KBM-7 (cell line): Measurements from ENCODE around the gene GIMAP7.
"Not testable (repeated sequence)": the region's sequence is repeated elsewhere in the genome, so short reads cannot be mapped to it uniquely, and the experiment has no call there.

ENCODE experiments used
- DNase-seq: peaks from one replicate; pipeline ENCODE4 v3.0.0-alpha.2; 2015
- in situ Hi-C: fragments of 300-500 bp; cut with MboI; formaldehyde crosslinking; loops from 2 replicates; pipeline ENCODE4 v1.14.3; 2020; ENCODE audit warnings: low sequenced_read_pairs, low pct_unique_long_range_greater_than_20kb, mixed read lengths

Gene GIMAP7

GRCh38 chr7:150507947-150508602 is 6.6 kb upstream of the GIMAP7 start:
- in situ Hi-C loops, result no loop called here
- no peak for DNase-seq

DNA sequence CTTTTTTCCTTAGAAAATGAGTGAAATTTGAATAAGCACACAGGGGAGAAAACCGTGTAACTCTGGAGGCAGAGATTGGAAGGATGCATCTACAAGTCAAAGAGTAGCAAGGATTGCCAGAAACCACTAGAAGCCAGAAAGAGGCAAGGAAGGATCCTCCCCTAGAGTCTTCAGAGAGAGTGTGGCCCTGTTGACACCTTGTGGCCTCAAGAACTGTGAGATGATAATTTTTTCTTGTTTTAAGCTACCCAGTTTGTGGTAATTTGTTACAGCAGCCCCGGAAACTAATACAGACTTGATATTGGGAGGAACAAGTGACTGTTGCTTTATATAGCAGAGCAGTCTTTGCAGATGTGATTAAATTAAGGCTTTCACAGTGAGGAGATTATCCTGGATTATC is 3.6 kb upstream of the GIMAP7 start:
- no peak for DNase-seq
- in situ Hi-C loops, result no loop called here

DNA sequence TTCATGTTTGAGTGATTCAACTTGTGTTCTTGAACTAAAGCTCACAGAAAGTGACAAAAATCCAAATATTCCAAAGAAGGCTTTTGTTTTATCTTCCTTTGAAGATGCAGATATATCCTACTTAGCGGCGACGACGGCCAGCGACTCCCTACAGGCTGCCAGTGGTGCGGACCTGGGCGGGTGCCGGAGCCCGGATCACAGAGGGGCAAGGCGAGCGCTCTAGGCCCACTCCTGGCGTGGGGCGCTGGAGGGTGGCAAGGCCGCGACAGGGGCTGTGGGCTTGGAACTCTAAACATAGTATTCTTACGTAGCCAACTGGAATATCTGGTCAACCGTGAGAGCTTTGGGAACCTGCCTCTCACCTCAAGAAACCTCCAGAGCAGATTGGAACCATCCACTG is 914 bp upstream of the GIMAP7 start:
- DNase-seq, result no peak
- in situ Hi-C loops, result no loop called here

DNA sequence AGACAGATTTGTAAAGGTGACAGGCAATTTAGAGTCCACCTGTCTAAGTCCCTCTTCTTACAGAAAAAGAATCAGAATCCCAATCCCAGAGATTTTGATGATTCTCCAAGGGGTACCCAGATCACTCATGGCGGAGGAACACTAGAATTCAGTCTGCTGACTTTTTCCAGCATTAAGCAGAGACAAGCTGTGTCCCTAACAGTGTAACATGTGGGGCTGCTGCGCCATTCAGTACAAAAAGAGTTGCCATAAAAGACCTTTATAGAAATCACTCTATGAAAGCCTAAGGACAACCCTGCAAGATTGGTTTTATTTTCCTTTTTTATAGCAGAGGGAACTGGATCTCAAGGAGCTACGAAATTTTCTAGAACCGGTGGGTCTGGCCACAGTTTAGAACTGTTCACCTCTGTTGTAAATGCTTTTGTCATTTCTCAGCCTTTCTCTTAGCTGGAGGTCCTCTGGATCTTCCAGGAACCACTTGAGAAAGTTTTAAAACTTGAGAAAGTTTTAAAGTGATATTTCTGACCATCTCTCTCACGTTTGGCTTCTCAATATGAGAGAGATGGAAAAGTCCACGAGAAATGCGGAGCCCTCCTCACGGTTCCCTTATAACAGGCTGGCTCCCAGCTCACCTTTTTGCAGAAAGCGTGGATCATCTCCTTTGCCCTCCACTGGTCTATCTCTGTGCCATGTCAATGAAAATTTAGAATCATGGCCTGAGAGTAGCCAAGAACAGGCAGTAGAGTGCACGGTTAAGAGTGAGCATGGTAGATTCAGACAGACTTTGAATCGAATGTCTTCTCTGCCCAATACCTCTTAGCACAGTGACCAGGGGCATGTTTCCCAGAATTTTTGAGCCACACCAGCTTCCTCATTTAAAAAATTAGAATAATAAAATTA is 826 bp downstream of the GIMAP7 start:
- no peak for DNase-seq
- in situ Hi-C loops, result no loop called here

DNA sequence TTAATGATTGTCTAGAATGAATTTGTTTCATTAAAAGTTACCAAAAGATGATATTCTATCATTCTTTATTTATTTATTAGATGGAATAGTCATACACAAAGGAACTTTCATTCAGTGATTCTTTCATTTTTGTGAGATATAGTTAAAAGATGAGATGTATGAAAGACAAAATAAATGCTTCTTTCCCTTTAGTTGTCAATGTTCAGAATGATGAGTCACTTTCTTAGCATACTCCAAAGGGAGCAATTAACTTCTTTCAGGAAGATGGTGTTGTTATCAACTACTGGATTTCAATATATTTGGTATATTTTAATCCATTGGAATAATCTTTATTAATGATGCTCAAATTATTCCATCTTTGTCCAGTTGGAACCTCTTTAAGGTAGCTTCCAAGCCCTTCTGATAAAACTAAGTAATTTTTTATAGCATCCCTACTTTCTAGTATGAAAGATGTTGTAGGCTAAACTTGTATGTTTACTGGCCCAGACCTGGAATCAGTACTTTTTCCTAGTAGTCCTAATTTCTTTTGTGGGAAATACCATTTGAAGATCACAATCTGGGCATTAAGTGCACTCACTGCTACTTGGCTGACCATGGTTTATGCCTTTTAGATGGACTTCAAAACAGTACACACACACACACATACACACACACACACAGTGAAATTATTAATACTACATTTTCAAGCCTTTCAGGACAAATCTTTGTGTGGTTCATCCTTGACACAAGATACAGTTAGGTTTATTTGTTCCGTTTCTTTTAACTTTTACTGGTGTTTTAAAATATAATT is 2.5 kb downstream of the GIMAP7 start:
- in situ Hi-C loops, result no loop called here
- no peak for DNase-seq

- DNase-seq, result no peak
- in situ Hi-C loops, result no loop called here
Observed at GRCh38 chr7:150519310-150519709, 4.6 kb downstream of the GIMAP7 start.

DNA sequence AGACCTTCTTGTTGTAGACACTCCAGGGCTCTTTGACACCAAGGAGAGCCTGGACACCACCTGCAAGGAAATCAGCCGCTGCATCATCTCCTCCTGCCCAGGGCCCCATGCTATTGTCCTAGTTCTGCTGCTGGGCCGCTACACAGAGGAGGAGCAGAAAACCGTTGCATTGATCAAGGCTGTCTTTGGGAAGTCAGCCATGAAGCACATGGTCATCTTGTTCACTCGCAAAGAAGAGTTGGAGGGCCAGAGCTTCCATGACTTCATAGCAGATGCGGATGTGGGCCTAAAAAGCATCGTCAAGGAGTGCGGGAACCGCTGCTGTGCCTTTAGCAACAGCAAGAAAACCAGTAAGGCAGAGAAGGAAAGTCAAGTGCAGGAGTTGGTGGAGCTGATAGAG is 5.5 kb downstream of the GIMAP7 start:
- in situ Hi-C loops, result no loop called here
- DNase-seq, result no peak

GRCh38 chr7:150522931-150523330 is 8.3 kb downstream of the GIMAP7 start:
- in situ Hi-C loops, DNase-seq: not testable (repeated sequence)

DNA sequence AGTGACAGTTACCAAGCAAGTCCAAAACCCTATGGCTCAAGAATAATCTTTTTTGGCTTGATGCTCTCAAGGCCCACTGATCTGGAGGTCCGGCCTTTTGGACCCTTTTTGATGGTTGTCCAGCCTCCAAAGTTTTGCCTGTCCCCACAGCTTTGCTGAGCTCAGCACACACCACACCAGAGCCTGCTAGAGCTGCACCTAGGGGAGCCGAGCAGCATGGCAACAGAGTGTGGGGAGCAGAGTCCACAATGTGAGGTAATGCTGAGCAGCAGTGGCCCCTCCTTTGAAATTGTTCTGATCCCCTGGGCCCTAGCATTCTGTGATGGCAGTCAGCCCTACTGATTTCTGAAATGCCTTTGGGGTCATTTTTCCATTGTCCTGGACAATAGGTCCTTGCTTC is 9.3 kb downstream of the GIMAP7 start:
- DNase-seq, result no peak
- in situ Hi-C loops, result no loop called here

- in situ Hi-C loops, result no loop called here
- no peak for DNase-seq
Observed at GRCh38 chr7:150531704-150532103, 17.0 kb downstream of the GIMAP7 start.

- DNase-seq, result no peak
Observed at GRCh38 chr7:150538259-150538658, 23.6 kb downstream of the GIMAP7 start.

DNA sequence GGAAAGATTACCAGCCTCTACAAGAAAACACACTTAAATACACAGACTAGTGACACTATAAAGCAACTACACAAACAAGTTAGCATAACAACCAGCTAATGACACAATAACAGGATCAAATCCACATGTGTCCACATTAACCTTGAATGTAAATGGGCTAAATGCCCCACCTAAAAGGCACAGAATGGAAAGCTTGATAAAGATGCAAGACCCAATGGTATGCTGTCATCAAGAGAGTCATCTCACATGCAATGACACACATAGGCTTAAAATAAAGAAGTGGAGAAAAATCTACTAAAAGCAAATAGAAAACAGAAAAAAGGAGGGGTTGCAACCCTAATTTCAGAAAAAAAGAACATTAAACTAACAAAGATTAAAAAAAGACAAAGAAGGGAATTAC is 38.5 kb downstream of the GIMAP7 start:
- in situ Hi-C loops, result no loop called here
- no peak for DNase-seq

More at GRCh38 chr7:150538259-150538658, 23.6 kb downstream of the GIMAP7 start:
- in situ Hi-C loops, result no loop called here

DNA sequence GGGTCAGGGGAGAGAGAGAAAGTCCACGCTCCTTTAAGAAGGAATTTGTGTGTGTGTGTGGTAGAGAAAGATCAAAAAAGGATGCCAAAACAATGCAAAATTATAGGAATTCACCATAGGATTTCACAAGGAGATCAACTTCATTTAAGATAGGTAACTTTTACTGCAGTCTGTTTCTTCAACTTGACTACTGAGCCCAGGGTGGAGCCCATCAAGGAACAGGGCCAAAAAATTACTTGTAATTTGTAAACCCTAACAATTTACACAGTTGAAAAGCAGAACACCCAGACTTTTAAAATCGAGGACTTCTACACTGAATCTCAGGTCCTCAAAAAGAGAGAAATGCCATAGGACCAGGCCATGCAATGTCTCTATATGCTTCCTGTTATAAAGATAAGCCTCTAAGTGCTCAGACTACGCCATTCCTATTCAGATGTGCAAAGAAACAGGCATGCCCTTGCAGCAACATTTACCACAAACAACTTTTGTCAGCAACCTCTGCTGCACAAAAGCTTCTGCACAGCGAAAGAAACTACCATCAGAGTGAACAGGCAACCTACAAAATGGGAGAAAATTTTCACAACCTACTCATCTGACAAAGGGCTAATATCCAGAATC is 42.0 kb downstream of the GIMAP7 start:
- peak; percentile 72 for DNase-seq
- in situ Hi-C loops, result no loop called here

DNA sequence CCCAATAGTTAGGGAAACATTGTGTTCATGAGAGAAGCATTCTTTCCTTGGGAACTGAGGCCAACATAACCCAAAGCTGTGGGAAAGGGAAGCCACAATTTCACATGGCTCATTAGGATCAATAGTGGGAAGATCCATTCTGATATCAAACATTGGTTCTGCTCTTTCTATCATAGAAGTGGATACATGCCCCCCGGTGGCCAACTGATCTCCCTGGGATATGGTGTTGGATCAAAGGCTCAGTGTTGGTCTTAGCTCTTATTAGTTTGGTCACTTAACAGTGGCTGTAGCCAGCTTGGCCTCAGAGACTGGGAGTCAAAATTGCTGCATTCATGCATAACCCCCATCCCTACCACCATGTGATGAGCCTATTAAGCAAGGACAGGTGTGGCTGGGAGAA is 45.8 kb downstream of the GIMAP7 start:
- in situ Hi-C loops, result no loop called here
- DNase-seq, result no peak

DNA sequence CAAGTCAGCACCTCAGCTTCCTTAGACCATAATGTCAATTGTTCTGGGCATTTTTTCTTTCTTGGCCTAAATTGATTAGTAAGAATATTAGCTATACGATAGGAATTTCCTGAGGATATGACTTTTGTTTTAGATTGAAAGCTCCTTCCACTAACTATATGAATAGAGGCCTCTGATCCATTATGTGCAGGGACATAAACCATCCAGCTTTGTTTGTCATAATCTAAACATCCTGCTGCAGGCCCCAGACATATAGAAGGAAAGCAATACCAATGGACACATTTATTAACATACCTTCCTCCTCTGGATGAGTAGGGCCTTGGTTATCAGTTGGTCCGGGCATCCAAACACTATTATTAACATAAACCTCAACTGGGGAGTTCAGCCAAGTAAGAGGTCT is 48.2 kb downstream of the GIMAP7 start:
- DNase-seq, result no peak
- in situ Hi-C loops, result no loop called here

GRCh38 chr7:150564006-150564405 is 49.3 kb downstream of the GIMAP7 start:
- in situ Hi-C loops, result no loop called here
- DNase-seq, result no peak

DNA sequence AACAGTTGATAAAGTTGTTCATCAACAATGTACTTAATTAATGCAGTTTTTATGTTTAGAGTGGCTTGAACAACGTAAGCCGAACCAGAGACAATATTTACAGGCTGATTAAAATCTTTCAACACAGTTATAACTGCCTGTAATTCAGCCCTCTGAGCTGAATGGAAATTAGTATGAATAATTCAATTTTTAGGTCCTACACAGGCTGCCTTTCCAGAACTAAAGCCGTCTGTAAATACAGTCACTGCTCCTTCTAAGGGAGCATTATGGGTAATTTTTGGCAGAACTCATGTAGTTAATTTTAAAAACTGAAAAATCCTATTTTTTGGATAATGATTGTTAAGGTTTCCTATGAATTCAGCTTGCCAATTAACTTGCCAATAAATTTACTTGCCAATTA is 49.9 kb downstream of the GIMAP7 start:
- DNase-seq, result no peak
- in situ Hi-C loops, result no loop called here

DNA sequence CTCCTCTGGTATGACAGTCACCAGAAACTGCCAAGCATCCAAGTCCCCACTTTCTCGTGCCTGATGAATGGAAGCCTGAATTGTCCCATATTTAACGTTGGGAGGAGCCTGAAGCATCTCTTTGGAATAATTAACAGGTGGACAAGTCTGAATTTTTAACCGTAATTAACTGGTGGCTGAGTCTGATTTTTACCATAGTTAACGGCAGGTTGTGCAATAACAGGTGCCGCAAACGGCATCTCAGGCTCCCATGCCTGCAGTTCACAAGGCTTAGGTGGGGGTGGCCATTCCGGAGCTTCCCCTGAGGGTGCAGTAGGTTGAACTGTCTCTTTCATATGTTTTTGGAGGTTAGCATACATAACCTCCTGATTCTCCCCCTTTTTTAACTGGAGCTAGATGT is 50.6 kb downstream of the GIMAP7 start:
- no peak for DNase-seq
- in situ Hi-C loops, result no loop called here

- DNase-seq, result no peak
- in situ Hi-C loops, result no loop called here
Observed at GRCh38 chr7:150566123-150566522, 51.5 kb downstream of the GIMAP7 start.

GRCh38 chr7:150566572-150566971 is 51.9 kb downstream of the GIMAP7 start:
- in situ Hi-C loops, result no loop called here

More at GRCh38 chr7:150566572-150566971, 51.9 kb downstream of the GIMAP7 start:
- no peak for DNase-seq
